Breast epithelium (tissue), 4 donors: ENCODE data around the gene RHEB. TPM values are rescaled to one million over a fixed set of nuclear protein-coding genes. Genes with fewer than 3 reads are reported as not detected.

ENCODE experiments used
- DNase-seq, 2 donors: peaks; one replicate each; pipeline ENCODE4 v3.0.0-alpha.2; 2019; ENCODE audit warnings: low spot score in 2 of 2
- H3K27ac ChIP-seq, 2 donors: fragments of 200-600 bp; sonication (generic) in 1 of 2; one replicate each; pipeline ENCODE4 v1.5.1; 2016 to 2019; ENCODE audit warnings: mild to moderate bottlenecking in 1 of 2
- H3K27me3 ChIP-seq, 2 donors: fragments of 200-600 bp; sonication (generic) in 1 of 2; one replicate each; pipeline versions ENCODE4 v1.5.1 to v1.6.0; 2017 to 2019; ENCODE audit warnings: control low read depth in 1 of 2, mild to moderate bottlenecking in 1 of 2
- H3K36me3 ChIP-seq: fragments of 200-600 bp; one replicate; pipeline ENCODE4 v1.5.1; 2019
- H3K4me1 ChIP-seq, 2 donors: fragments of 200-600 bp; sonication (generic); one replicate each; pipeline ENCODE4 v1.5.1; 2016 to 2019; ENCODE audit warnings: control low read depth in 1 of 2
- H3K4me3 ChIP-seq, 3 donors: fragments of 200-600 bp; sonication (generic); 1 replicate in 2 of 3; 2 replicates in 1 of 3; pipeline ENCODE4 v1.5.1; 2016 to 2019; ENCODE audit warnings: mild to moderate bottlenecking in 3 of 3, moderate library complexity in 2 of 3
- H3K9me3 ChIP-seq, 2 donors: fragments of 200-600 bp; sonication (generic) in 1 of 2; one replicate each; pipeline ENCODE4 v1.5.1; 2016 to 2019; ENCODE audit warnings: control low read depth in 1 of 2
- CTCF ChIP-seq, 3 donors: fragments of 450-650 bp; IDR thresholded peaks; one replicate each; pipeline ENCODE4 v1.5.1; 2016 to 2017; ENCODE audit warnings: antibody characterized with exemption in 3 of 3, mild to moderate bottlenecking in 3 of 3, moderate library complexity in 3 of 3
- POLR2A ChIP-seq: fragments of 450-650 bp; IDR thresholded peaks from one replicate; pipeline ENCODE4 v1.6.1; 2016; ENCODE audit warnings: antibody characterized with exemption, mild to moderate bottlenecking, moderate library complexity
- POLR2AphosphoS5 ChIP-seq, 3 donors: sonication (generic); formaldehyde crosslinking; IDR thresholded peaks; one replicate each; pipeline ENCODE4 v1.6.1; 2017; ENCODE audit warnings: antibody characterized with exemption in 3 of 3
- intact Hi-C: fragments of 100-400 bp; cut with DNase I; formaldehyde crosslinking; loops from one replicate; pipeline ENCODE4 v1.15.1; 2023; ENCODE audit warnings: low total_unique reads
- total RNA-seq, 3 donors: library from RNA; depleted of rRNA; stranded (reverse); fragments of >200 nt; gene quantifications; one replicate each; pipeline ENCODE4 v1.1.0, GENCODE V29; 2016

RHEB gene
- total RNA-seq, 3 donors from 2014 or later = 89.3 to 99.3 (median 95.0) TPM

GRCh38 chr7:151542606-151543130, 23.0 kb upstream of the RHEB start:
- Histone ChIP-seq H3K27ac (no peak overlapping the region), H3K36me3 (no peaks in the 10 kb centered on the region), H3K4me3 (no peak overlapping the region), H3K4me1 (no peaks in the 10 kb centered on the region), H3K9me3 (no peaks in the 10 kb centered on the region), H3K27me3 (no peaks in the 10 kb centered on the region)
- intact Hi-C loops = no loop called here
- DNase-seq = no peak
- TF ChIP-seq POLR2A (no peak), POLR2AphosphoS5 (IDR thresholded peaks at IDR 0.05) (no peak), CTCF (IDR thresholded peaks at IDR 0.05) (no peak)

DNA sequence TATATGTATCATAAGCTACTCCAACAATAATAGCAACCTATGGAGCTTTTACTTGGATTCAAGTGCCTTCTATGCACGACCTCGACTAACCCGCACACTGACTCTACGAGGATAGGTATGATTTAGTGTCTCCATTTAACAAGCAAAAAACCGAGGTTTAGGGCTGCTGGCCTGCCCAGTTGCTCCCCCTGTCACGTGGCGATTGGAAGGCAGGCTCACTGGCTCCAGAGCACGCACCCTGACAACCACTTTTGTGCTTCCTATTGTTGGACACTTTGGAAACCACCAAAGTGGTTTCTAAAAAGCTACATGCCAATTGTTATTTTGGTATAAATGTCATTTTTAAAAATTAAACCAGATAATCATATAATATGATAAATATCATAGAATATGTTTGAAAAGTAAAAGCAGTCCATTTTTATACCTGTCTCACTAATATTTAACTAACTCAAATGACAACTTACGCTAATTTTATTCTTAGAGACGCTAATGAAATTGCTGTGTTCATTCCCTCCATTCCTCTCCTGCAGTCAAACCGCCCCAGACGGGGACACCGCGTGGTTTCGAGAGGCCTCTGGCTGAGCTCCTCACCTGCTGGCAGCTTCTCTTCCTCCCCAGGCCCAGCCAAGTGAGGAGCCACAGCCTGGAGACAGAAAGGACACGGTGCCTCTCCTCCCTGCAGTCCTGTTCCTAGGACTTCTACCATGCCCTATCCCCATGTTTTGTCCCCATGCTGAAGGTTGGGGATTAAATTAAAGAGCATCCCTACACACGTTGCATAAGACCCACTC, 22.2 kb upstream of the RHEB start:
- DNase-seq = no peak
- Histone ChIP-seq H3K4me1 (no peaks in the 10 kb centered on the region), H3K4me3 (no peak overlapping the region), H3K27ac (no peak overlapping the region), H3K36me3 (no peaks in the 10 kb centered on the region), H3K27me3 (no peaks in the 10 kb centered on the region), H3K9me3 (no peaks in the 10 kb centered on the region)
- TF ChIP-seq POLR2A (no peak), POLR2AphosphoS5 (IDR thresholded peaks at IDR 0.05) (no peak), CTCF (IDR thresholded peaks at IDR 0.05) (no peak)
- intact Hi-C loops = no loop called here

GRCh38 chr7:151540146-151540545, 20.5 kb upstream of the RHEB start:
- no peaks in the 10 kb centered on the region for H3K4me1 ChIP-seq
- no peaks in the 10 kb centered on the region for H3K36me3 ChIP-seq
- intact Hi-C loops = no loop called here
- no peaks in the 10 kb centered on the region for H3K27me3 ChIP-seq
- no peak for TF ChIP-seq POLR2A
- no peaks in the 10 kb centered on the region for H3K9me3 ChIP-seq
- DNase-seq = no peak
- no peak overlapping the region for H3K4me3 ChIP-seq
- no peak overlapping the region for H3K27ac ChIP-seq

- H3K27me3 ChIP-seq = no peaks in the 10 kb centered on the region
- no peak for DNase-seq
These were observed 19.5 kb upstream of the RHEB start for GRCh38 chr7:151539088-151539671.

More at GRCh38 chr7:151539088-151539671, 19.5 kb upstream of the RHEB start:
- Histone ChIP-seq H3K36me3 (no peaks in the 10 kb centered on the region), H3K27ac (no peak overlapping the region), H3K9me3 (no peaks in the 10 kb centered on the region), H3K4me3 (no peak overlapping the region), H3K4me1 (no peaks in the 10 kb centered on the region)
- TF ChIP-seq CTCF (IDR thresholded peaks at IDR 0.05) (no peak), POLR2A (no peak), POLR2AphosphoS5 (IDR thresholded peaks at IDR 0.05) (no peak)
- intact Hi-C loops = no loop called here
